ENCODE results near the gene LFNG. TPM values are rescaled to one million over a fixed set of nuclear protein-coding genes. Genes with fewer than 3 reads are reported as not detected.

Gene LFNG
- total and polyA plus RNA-seq, 12 donors, result 2.4 to 11.8 (median 9.0) TPM

GRCh38 chr7:2522780-2523433 lies 3.3 kb downstream of the LFNG start:
- peak overlapping the region in 9 of 10 donors; percentile 43 to 91 (median 81) for H3K27ac ChIP-seq
- peaks cover 0 to 33% (median 4%) of the 10 kb centered on the region in 9 donors for H3K36me3 ChIP-seq
- H3K9me3 ChIP-seq, result no peaks in the 10 kb centered on the region
- H3K4me1 ChIP-seq, result peaks cover 27 to 93% (median 67%) of the 10 kb centered on the region in 9 donors
- peaks cover 0 to 33% (median 6%) of the 10 kb centered on the region in 7 donors for H3K27me3 ChIP-seq
- no peak for DNase-seq
- peak overlapping the region; percentile 15 to 82 (median 66) for H3K4me3 ChIP-seq
- ATAC-seq, result no peak
- intact Hi-C loops (cut with DNase I), result loop anchor here in 4 of 10 donors (5.0 kb wide), 4 partner anchors 34 to 51 kb away; partner anchors contain the start of genes GRIFIN (in 2 of the 4), BRAT1 (in 1 of the 4) and IQCE (in 1 of the 4)
- WGBS, 2 donors, result 37 to 46% methylated on average over 19 of the region's 19 CpGs
- TF ChIP-seq, protein P1, sequence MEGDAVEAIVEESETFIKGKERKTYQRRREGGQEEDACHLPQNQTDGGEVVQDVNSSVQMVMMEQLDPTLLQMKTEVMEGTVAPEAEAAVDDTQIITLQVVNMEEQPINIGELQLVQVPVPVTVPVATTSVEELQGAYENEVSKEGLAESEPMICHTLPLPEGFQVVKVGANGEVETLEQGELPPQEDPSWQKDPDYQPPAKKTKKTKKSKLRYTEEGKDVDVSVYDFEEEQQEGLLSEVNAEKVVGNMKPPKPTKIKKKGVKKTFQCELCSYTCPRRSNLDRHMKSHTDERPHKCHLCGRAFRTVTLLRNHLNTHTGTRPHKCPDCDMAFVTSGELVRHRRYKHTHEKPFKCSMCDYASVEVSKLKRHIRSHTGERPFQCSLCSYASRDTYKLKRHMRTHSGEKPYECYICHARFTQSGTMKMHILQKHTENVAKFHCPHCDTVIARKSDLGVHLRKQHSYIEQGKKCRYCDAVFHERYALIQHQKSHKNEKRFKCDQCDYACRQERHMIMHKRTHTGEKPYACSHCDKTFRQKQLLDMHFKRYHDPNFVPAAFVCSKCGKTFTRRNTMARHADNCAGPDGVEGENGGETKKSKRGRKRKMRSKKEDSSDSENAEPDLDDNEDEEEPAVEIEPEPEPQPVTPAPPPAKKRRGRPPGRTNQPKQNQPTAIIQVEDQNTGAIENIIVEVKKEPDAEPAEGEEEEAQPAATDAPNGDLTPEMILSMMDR (IDR thresholded peaks at IDR 0.05), result no peak

DNA sequence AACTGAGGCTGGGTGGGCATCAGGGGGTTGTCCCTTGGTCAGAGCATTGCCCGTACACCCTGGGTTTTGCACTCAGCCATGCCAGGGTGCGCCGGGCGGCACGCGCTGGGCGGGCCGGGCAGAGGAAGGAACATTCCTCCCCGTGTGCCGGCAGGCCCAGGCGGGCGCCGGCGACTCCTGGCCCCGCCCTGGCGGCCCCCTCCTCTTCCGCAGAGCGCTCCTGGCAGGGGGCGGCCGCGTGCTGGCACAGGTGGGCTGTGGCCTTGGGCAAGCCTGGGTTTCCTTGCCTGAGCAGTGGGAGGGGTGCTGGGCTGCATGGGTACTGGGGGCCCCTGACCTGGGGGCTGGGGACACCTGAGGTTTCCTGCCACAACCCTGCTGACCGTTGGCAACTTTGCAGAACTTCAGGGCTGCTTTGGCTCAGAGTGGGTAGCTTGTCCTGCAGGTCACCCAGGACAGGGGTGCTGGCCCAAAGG lies 3.9 kb downstream of the LFNG start:
- peaks cover 27 to 93% (median 61%) of the 10 kb centered on the region in 9 donors for H3K4me1 ChIP-seq
- peaks cover 0 to 38% (median 4%) of the 10 kb centered on the region in 9 donors for H3K36me3 ChIP-seq
- intact Hi-C loops (cut with DNase I), result loop anchor here in 4 of 10 donors (5.0 kb wide), 4 partner anchors 34 to 51 kb away; partner anchors contain the start of genes GRIFIN (in 2 of the 4), BRAT1 (in 1 of the 4) and IQCE (in 1 of the 4)
- H3K4me3 ChIP-seq, result peak overlapping the region in 9 of 10 donors; percentile 15 to 82 (median 67)
- ATAC-seq (peak in 2 of 8 donors; percentile 3 to 5), DNase-seq (no peak)
- peaks cover 0 to 33% (median 6%) of the 10 kb centered on the region in 7 donors for H3K27me3 ChIP-seq
- TF ChIP-seq, protein P1 (IDR thresholded peaks at IDR 0.05), result no peak
- peak overlapping the region in 9 of 10 donors; percentile 43 to 91 (median 81) for H3K27ac ChIP-seq
- 23 to 29% methylated on average over 22 of the region's 22 CpGs for WGBS, 2 donors
- H3K9me3 ChIP-seq, result no peaks in the 10 kb centered on the region

GRCh38 chr7:2523941-2524807 lies 4.6 kb downstream of the LFNG start:
- intact Hi-C loops (cut with DNase I), result loop anchor here in 4 of 10 donors (5.0 kb wide), 4 partner anchors 33 to 52 kb away; partner anchors contain the start of genes GRIFIN (in 2 of the 4), BRAT1 (in 1 of the 4) and IQCE (in 1 of the 4)
- Histone ChIP-seq H3K36me3 (peaks cover 0 to 45% (median 4%) of the 10 kb centered on the region in 9 donors), H3K4me3 (peak overlapping the region in 9 of 10 donors; percentile 15 to 82 (median 67)), H3K4me1 (peaks cover 21 to 93% (median 59%) of the 10 kb centered on the region in 9 donors), H3K9me3 (no peaks in the 10 kb centered on the region), H3K27ac (peak overlapping the region in 9 of 10 donors; percentile 43 to 91 (median 81)), H3K27me3 (peaks cover 0 to 33% (median 6%) of the 10 kb centered on the region in 7 donors)
- peak; percentile 87 to 90 for DNase-seq
- 37 to 44% methylated on average over 51 of the region's 51 CpGs for WGBS, 2 donors
- TF ChIP-seq, protein P1 (IDR thresholded peaks at IDR 0.05), result no peak
- ATAC-seq, result peak; percentile 18 to 67 (median 57)

Measured in heart right ventricle (tissue), 16 donors.